Tibial artery (tissue), 4 donors: Measurements from ENCODE around the gene MARK1.

Experiments
- DNase-seq, 2 donors: peaks; one replicate each; pipeline ENCODE4 v3.0.0-alpha.2; 2019
- H3K27ac ChIP-seq, 2 donors: fragments of 200-600 bp; sonication (generic) in 1 of 2; 1 replicate in 1 of 2; 2 replicates in 1 of 2; pipeline ENCODE4 v1.5.1; 2018 to 2019; ENCODE audit warnings: mild to moderate bottlenecking in 1 of 2
- H3K27me3 ChIP-seq, 2 donors: fragments of 200-600 bp; sonication (generic) in 1 of 2; one replicate each; pipeline versions ENCODE4 v1.5.1 to v1.6.0; 2016 to 2019
- H3K36me3 ChIP-seq, 3 donors: fragments of 200-600 bp; sonication (generic) in 2 of 3; one replicate each; pipeline ENCODE4 v1.5.1; 2016 to 2019; ENCODE audit warnings: mild to moderate bottlenecking in 2 of 3
- H3K4me1 ChIP-seq, 4 donors: fragments of 200-600 bp; sonication (generic) in 2 of 4; 1 replicate in 3 of 4; 2 replicates in 1 of 4; pipeline ENCODE4 v1.5.1; 2016 to 2019
- H3K4me3 ChIP-seq, 2 donors: fragments of 200-600 bp; sonication (generic) in 1 of 2; 1 replicate in 1 of 2; 2 replicates in 1 of 2; pipeline ENCODE4 v1.5.1; 2018 to 2019; ENCODE audit warnings: mild to moderate bottlenecking in 2 of 2
- H3K9me3 ChIP-seq, 3 donors: fragments of 200-600 bp; sonication (generic) in 1 of 3; one replicate each; pipeline ENCODE4 v1.5.1; 2016 to 2019
- intact Hi-C: fragments of 100-400 bp; cut with DNase I; formaldehyde crosslinking; loops from one replicate; pipeline ENCODE4 v1.15.0; 2023; ENCODE audit warnings: low total_unique reads
- TF ChIP-seq, protein P1 (sequence below), 2 experiments: fragments of 200-600 bp in 1 of 2; fragments of 450-650 bp in 1 of 2; IDR thresholded peaks; one replicate each; pipeline ENCODE4 v1.5.1; 2017 to 2019; ENCODE audit warnings: antibody characterized with exemption in 2 of 2, mild to moderate bottlenecking in 1 of 2, moderate library complexity in 1 of 2

Gene MARK1

DNA sequence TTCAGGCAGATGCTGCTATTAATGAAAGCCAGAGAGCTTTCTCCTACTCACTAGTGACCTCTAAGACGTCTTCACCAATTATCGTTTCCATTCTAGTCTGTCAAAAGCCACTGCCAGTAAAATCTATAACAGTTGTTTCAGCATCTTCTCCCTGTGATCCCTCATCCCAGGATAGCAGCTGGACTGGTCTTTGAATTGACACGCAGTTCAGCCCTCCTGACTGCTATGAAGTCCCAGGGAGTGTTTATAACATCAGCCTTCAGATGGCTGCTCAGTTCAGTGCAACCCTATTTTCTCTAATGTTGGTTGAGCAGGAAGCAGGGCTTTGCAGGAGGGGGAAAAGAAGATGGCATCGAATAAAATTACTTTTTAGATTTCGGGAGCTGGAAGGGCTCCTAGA is 23.6 kb upstream of the MARK1 start:
- intact Hi-C loops, result no loop called here
- Histone ChIP-seq H3K36me3 (no peaks in the 10 kb centered on the region), H3K27ac (no peak overlapping the region), H3K27me3 (no peaks in the 10 kb centered on the region), H3K9me3 (no peaks in the 10 kb centered on the region), H3K4me1 (no peaks in the 10 kb centered on the region), H3K4me3 (no peak overlapping the region)
- no peak for DNase-seq
- TF ChIP-seq, protein P1, sequence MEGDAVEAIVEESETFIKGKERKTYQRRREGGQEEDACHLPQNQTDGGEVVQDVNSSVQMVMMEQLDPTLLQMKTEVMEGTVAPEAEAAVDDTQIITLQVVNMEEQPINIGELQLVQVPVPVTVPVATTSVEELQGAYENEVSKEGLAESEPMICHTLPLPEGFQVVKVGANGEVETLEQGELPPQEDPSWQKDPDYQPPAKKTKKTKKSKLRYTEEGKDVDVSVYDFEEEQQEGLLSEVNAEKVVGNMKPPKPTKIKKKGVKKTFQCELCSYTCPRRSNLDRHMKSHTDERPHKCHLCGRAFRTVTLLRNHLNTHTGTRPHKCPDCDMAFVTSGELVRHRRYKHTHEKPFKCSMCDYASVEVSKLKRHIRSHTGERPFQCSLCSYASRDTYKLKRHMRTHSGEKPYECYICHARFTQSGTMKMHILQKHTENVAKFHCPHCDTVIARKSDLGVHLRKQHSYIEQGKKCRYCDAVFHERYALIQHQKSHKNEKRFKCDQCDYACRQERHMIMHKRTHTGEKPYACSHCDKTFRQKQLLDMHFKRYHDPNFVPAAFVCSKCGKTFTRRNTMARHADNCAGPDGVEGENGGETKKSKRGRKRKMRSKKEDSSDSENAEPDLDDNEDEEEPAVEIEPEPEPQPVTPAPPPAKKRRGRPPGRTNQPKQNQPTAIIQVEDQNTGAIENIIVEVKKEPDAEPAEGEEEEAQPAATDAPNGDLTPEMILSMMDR (IDR thresholded peaks at IDR 0.05), result no peak

DNA sequence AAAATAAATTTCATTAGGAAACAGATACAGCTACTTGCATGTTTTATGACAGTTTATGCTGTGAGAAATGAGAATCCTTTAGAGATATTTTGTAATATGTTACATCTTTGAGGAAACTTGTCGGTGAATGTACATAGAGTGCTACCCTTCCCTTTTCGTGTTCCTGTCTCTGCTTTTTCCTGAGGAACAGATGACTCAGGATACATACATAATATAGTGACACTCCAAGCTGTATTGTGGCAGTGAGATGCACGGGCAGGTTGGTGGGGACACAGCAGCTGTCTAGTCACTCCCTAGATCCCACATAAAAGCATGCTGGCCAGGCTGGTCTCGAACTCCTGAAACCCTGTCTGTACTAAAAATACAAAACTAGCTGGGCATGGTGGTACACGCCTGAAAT is 20.9 kb upstream of the MARK1 start:
- Histone ChIP-seq H3K4me1 (no peaks in the 10 kb centered on the region), H3K4me3 (no peak overlapping the region), H3K27ac (no peak overlapping the region), H3K36me3 (no peaks in the 10 kb centered on the region), H3K27me3 (no peaks in the 10 kb centered on the region), H3K9me3 (no peaks in the 10 kb centered on the region)
- no peak for DNase-seq
- TF ChIP-seq, protein P1 (IDR thresholded peaks at IDR 0.05), result no peak
- intact Hi-C loops, result no loop called here

DNA sequence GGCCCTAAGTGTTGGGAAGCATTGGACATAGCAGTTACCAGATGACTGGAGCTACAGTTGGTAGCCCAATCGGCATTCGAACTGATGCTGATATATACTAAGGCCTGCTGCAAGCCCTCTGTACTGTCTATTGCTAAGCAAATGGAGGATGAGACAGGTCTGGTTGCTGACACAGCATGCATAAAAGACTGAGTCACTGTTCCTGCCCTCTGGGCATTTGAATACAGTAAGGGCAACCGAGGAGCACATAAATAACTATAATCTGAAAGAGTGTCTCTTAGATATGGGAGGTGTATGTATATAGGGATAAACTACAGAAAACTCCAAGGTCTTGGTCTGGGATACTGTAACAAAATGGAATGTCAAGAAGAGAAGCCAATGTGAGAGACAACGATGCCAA is 16.8 kb upstream of the MARK1 start:
- Histone ChIP-seq H3K4me3 (no peak overlapping the region), H3K27me3 (no peaks in the 10 kb centered on the region), H3K36me3 (no peaks in the 10 kb centered on the region), H3K4me1 (no peaks in the 10 kb centered on the region), H3K27ac (no peak overlapping the region), H3K9me3 (no peaks in the 10 kb centered on the region)
- DNase-seq, result no peak
- TF ChIP-seq, protein P1 (IDR thresholded peaks at IDR 0.05), result no peak
- intact Hi-C loops, result no loop called here

DNA sequence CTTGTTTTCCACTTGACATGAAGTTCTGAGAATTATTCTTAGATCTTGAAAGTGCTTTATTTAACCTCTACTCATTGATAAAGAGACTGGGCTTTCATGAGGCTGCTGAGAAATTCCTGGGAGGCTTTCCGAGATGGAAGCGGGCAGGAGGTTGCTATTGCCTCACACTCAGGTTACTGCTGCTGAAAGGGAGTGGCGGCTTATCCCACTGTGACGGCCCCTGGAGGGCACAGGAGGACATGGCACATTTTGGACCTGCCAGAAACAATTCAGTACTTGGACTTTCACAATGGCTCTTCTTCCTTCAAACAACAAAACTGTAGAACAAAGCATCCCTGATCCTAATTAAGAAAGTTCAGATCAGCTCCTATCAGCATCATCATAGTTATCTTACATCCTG is 16.2 kb upstream of the MARK1 start:
- Histone ChIP-seq H3K27ac (no peak overlapping the region), H3K27me3 (no peaks in the 10 kb centered on the region), H3K4me3 (no peak overlapping the region), H3K36me3 (no peaks in the 10 kb centered on the region), H3K9me3 (no peaks in the 10 kb centered on the region), H3K4me1 (no peaks in the 10 kb centered on the region)
- intact Hi-C loops, result no loop called here
- DNase-seq, result no peak
- TF ChIP-seq, protein P1 (IDR thresholded peaks at IDR 0.05), result no peak

DNA sequence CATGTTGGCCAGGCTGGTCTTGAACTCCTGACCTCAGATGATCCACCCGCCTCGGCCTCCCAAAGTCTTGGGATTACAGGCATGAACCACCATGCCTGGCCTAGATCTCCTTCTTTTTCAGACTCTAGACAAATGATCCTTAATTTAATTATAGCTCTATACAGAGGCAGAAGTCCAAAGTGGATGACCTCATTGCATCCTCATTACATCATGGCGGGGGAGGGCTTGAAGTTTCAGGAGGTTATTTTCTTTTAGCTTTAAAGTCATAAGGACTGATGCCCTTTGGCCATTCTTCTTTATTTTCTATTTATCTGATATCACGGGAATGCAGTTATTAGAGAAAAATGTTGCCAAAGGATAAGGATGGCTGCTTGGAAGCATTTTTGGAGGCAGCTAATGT is 14.1 kb upstream of the MARK1 start:
- Histone ChIP-seq H3K4me1 (no peaks in the 10 kb centered on the region), H3K27ac (no peak overlapping the region), H3K36me3 (no peaks in the 10 kb centered on the region), H3K9me3 (no peaks in the 10 kb centered on the region), H3K27me3 (no peaks in the 10 kb centered on the region), H3K4me3 (no peak overlapping the region)
- intact Hi-C loops, result no loop called here
- DNase-seq, result no peak
- TF ChIP-seq, protein P1 (IDR thresholded peaks at IDR 0.05), result no peak

DNA sequence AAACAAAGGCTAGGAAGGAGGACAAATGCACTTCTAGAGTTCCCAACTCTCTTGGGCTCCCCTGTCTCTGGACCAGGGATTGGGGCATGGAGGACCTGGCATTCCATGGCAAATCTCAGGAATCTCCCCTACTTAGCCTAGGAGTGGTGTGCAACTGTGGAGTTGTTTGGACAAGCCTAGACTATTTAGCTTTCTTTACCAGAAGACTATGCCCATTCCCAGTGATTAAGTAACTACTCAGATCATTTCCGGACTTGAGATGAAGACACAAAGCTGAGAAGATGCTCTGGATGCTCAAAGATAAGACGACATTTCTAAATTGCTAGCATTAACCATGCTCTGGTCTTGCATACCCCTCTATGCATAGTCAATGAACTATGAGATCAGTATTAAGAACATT is 13.7 kb upstream of the MARK1 start:
- H3K4me1 ChIP-seq, result no peaks in the 10 kb centered on the region
- H3K9me3 ChIP-seq, result no peaks in the 10 kb centered on the region
- intact Hi-C loops, result no loop called here

More for the DNA sequence above, 13.7 kb upstream of the MARK1 start:
- TF ChIP-seq, protein P1 (IDR thresholded peaks at IDR 0.05), result no peak
- H3K4me3 ChIP-seq, result no peak overlapping the region
- H3K27me3 ChIP-seq, result no peaks in the 10 kb centered on the region
- H3K27ac ChIP-seq, result no peak overlapping the region
- H3K36me3 ChIP-seq, result no peaks in the 10 kb centered on the region
- no peak for DNase-seq
